GM10266 (cell line): ENCODE measurements around the gene FANCE.

Experiments used
- DNase-seq: peaks from one replicate; pipeline ENCODE4 v3.0.0; 2012; ENCODE audit errors: extremely low spot score
- TF ChIP-seq, protein P1 (sequence below): IDR thresholded peaks from 2 replicates; pipeline ENCODE4 v1.5.1; 2012; ENCODE audit warnings: mild to moderate bottlenecking, low read depth; ENCODE audit not compliant: control insufficient read depth, insufficient read depth; ENCODE audit errors: missing control alignments

The FANCE gene

DNA sequence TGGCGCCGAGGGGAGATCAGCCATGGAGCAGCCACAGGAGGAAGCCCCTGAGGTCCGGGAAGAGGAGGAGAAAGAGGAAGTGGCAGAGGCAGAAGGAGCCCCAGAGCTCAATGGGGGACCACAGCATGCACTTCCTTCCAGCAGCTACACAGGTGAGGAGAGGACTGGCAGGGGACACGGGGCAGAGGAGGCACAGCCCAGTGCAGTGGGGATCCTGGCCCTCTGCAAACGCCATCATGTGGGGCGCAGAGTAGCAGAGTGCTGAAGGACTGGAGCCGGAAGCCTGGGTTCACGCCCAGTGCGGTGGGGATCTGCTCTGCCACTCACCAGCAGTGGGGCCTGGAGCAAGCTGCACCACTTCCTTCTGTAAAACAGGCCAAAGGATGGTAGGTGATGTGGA is 41.1 kb upstream of the FANCE start:
- no peak for DNase-seq
- TF ChIP-seq, protein P1, sequence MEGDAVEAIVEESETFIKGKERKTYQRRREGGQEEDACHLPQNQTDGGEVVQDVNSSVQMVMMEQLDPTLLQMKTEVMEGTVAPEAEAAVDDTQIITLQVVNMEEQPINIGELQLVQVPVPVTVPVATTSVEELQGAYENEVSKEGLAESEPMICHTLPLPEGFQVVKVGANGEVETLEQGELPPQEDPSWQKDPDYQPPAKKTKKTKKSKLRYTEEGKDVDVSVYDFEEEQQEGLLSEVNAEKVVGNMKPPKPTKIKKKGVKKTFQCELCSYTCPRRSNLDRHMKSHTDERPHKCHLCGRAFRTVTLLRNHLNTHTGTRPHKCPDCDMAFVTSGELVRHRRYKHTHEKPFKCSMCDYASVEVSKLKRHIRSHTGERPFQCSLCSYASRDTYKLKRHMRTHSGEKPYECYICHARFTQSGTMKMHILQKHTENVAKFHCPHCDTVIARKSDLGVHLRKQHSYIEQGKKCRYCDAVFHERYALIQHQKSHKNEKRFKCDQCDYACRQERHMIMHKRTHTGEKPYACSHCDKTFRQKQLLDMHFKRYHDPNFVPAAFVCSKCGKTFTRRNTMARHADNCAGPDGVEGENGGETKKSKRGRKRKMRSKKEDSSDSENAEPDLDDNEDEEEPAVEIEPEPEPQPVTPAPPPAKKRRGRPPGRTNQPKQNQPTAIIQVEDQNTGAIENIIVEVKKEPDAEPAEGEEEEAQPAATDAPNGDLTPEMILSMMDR = no peak

DNA sequence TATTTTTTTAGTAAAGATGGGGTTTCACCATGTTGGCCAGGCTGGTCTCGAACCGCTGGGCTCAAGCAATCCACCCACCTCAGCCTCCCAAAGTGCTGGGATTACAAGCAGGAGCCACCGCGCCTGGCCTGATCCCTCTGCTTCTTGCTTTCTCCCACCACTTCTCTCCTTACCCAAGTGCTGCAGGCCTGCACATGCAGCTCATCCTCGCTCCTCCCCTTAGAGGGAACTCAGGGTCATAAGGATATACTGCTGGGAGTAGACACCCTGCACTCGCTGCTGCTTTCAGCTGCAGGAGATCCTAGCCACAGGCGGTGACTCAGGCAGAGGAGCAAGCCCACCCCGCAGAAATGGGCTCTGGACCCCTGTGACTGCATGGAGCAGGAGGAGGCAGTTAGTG is 40.0 kb upstream of the FANCE start:
- TF ChIP-seq, protein P1 = no peak

DNA sequence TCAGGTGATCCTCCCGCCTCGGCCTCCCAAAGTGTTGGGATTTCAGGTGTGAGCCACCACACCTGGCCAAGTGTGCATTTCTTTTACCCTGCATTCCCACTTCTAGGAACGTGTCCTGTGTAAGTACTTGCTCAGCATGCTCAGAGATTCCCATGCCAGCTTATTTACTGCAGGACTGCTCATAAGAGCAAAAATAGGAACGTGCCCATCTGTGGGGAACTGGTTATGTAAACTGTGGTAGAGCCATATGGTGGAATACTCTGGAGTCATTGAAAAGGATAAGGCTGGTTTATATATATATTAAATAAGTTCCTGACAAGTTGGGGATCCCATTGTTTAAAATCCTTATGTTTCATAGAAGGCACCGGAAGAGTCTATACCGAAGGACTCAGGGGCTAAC is 38.2 kb upstream of the FANCE start:
- DNase-seq = no peak
- TF ChIP-seq, protein P1 = no peak

More for the DNA sequence above, 40.0 kb upstream of the FANCE start:
- no peak for DNase-seq

DNA sequence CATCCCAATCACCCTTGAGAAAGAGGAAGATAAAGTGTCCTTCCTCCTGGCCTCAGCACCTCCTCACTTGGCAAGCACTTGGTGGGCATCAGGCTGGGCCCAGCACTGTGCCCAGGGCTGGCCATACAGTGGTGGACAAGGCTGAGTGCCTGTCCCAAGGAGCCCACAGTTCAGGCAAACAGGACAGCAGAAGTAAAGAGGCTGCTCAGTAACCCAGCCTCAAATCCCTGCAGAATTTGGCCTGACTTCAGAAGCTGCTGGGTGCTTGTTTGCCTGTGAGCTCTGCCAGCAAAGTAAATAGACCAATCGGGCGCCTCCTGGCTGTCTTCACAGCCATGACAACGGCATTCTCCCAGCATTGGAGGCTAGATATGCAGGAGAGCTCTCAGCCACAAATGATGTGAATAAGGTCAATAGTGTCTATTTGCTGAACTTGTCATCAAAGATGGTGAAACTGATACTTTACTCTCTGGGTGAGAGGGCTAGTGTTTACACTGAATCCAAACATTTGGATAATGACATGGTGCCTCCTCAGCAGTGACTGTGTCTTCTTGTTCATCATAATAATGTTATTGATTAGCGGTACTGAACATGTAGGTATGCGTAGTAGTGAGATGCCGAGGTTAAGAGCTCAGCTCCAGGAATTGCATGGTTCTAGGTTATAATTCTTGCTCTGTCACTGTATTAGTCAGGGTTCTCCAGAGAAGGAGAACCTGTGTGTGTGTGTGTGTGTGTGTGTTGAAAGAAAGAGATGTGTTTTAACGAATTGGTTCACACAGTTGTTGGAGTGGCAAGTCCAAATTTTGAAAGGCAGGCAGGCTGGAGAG is 36.9 kb upstream of the FANCE start:
- no peak for DNase-seq
- TF ChIP-seq, protein P1 = peak; percentile 18

DNA sequence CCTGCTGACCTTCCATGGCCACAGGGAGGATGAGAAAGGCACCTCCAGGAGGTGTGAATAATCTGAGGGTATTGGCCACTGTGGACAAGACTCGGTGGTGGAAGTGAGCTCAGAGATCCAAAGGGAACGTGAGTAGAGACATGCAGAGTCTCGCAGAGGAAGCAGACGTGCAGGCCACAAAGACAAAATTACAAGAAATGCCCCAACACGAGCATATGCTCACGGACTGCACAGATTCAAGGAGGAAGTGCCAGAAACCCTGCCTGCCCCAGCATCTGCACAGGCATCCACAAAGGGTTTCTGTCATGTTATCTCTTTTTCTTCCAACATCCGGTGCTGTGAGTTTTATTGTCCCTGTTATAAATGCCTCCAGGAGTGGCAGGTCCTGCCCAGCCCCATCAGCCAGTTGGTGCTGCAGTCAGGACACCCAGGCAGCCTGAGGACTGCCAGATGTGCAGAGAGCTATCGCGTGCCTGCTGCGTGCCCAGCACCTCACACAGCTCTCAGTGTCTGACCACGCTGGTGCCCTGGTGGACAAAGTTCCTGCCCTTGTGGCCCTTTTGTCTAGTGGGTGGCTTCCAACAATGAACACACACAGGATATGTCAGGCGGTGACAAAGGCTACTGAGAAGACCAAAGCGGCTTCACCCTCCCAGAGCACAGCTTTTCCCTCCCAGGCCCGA is 34.0 kb upstream of the FANCE start:
- TF ChIP-seq, protein P1 = no peak
- DNase-seq = no peak

DNA sequence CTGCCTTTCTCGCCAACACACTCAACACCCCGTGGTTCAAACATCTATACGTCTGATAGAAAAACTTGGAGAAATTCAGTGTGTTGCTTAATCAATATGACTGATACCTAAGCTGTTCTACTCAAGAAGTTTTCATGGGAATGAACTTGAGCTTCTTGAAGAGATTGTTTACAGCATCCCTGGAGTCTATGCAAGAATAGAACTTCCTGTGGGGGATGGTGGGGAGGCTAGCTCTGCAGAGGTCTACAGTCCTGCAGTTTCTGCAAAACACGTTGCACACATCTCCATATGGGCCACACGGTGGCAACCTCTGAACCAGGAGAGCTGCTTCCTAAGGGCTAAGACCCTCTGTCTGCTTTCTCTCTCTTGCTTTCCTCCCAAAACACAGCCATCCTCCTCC is 32.7 kb upstream of the FANCE start:
- no peak for DNase-seq
- TF ChIP-seq, protein P1 = no peak

DNA sequence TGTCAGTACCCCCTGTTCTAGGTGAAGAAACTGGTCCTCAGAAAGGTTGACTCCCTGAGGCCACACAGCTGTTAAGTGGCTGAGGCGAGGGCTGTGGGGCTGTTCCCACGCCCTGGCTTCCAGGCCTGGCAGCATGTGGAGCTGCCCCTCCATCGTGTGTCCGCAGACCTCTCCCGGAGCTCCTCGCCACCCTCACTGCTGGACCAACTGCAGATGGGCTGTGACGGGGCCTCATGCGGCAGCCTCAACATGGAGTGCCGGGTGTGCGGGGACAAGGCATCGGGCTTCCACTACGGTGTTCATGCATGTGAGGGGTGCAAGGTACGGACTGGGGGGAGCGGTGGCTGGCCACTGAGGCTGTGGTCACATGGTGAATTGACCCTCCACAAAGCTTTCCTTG is 32.2 kb upstream of the FANCE start:
- DNase-seq = no peak
- TF ChIP-seq, protein P1 = no peak
